Measurements from ENCODE around the gene ARHGEF1.

DNA sequence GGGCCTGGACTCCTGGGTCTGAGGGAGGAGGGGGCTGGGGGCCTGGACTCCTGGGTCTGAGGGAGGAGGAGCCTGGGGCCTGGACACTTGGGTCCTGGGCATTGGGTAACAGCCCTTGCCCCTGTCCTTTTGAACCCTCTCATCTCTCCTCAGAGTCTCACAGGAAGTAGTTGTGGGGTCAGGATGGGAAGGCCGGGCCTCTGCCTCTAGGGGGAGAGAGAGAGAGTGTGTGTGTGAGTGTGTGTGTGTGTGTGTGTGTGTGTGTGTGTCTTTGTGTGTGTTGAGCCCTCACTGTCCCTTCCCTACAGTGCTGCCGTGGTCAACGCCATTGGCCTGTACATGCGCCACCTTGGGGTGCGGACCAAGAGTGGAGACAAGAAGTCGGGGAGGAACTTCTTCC lies 10.9 kb downstream of the ARHGEF1 start:
- TF ChIP-seq CTCF (IDR thresholded peaks at IDR 0.05; ENCODE audit: low read depth, low read length) (no peak; the same call in 1 of the 2 replicates), EZH2phosphoT487 (IDR thresholded peaks at IDR 0.05; ENCODE audit: low read depth) (no peak)

Measured in OCI-LY3 (cell line).